ENCODE results near the gene BCOR.

Gene BCOR

DNA sequence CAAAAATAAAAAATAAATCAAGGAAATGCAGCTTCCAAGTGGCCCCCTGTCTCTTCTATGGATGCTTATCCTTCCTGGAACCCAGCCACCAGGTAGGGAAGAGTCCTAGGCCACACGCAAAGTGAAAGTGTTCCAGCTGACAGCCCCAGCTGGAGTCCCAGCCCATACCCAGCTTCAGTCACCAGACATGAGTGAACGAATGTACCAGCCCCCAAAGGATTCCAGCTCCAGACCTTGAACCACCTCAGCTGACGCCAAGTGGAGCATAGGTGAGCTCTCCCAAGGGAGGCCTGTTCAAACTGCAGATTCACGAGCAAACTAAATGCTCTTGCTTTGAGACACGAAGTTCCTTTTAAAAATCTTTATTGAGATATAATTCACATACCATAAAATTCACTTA lies 62.0 kb downstream of the BCOR start:
- in situ Hi-C loops (cut with MboI; ENCODE audit: low sequenced_read_pairs), result no loop called here

DNA sequence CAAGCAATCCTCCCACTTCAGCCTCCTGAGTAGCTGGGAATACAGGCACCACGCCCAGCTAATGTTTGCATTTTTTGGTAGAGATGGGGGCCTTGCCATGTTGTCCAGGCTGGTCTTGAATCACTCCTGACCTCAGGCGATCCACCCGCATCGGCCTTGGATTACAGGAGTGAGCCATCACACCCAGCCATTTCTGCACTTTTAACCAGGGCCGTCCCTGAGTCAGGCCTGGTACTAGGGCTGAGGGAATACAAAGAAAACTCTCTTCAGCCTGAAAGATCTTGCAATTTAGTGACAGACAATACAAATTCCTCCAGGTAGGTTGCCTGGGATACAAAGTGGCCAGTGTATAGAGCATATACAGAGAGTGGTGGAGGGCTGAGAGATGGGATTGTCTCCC lies 65.8 kb downstream of the BCOR start:
- in situ Hi-C loops (cut with MboI; ENCODE audit: low sequenced_read_pairs), result no loop called here

DNA sequence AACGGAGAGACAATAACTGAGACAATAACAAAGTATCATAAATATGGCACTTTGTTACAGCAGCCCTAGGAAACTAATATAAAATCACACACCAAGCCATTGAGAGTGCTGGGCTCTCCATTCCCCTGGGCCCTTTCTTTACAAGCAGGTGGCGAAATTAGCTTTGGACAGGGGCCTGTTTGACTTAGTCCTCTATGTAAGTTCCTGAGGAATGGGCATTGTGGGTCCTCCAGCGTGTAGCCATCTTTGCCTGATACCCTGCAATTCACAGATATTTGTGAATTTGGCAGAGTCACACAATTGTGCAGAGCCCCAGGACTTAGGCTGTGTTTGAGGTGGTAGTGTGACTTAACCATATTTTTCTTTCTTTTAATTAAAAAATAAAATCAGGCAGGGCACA lies 67.6 kb downstream of the BCOR start:
- in situ Hi-C loops (cut with MboI; ENCODE audit: low sequenced_read_pairs), result no loop called here

DNA sequence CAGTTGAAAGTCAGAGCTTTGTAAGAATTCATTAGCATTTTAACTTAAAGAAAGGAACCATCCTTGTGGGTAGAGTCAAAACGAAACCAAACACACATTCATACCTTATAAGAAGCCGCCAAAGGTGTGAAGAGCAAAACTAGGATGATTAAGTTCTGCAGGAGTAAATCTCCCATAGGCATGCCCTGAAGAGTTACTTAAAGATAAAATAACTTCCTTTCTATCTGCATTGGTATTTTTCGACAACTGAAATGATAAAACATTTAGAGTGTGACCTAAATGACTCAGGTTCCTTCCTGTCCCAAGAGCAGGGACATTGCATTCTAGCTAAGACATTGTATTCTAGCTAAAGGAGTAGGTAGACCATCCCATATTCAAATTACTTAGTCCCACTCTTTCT lies 75.3 kb downstream of the BCOR start:
- in situ Hi-C loops (cut with MboI; ENCODE audit: low sequenced_read_pairs), result no loop called here

DNA sequence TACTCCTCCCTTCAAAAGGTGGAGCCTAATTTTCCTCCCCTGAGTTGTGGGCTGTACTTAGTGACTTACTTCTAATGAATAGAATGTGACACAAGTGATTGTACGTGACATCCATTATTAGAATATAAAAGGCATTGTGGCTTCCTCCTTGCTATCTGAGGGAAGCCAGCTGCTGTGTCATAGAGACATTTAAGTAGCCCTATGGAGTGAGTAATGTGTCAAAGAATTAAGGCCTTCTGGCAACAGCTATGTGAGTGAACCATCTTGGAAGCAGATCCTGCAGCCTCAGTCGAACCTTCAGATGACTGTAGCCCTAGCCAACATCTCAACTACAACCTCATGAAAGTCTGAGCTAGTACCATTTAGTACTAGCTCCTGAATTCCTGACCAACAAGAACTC lies 76.1 kb downstream of the BCOR start:
- in situ Hi-C loops (cut with MboI; ENCODE audit: low sequenced_read_pairs), result no loop called here

- in situ Hi-C loops (cut with MboI; ENCODE audit: low sequenced_read_pairs), result no loop called here
Measured at GRCh38 chrX:40019541-40019940, 78.2 kb downstream of the BCOR start.

DNA sequence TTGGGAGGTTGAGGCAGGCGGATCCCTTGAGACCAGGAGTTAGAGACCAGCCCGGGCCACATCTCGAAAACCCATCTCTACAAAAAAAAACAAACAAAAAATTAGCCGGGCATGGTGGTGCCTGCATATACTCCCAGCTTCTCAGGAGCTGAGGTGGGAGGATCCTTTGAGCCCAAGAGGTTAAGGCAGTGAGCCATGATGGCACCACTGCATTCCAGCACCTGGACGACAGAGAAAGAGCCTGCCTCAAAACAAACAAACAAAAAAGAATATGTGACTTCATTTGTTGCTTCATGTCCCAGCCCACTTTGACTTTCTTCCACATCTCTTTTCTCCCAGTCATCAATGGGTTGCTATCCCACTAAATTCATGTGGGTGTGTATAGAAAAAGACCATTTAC lies 79.7 kb downstream of the BCOR start:
- in situ Hi-C loops (cut with MboI; ENCODE audit: low sequenced_read_pairs), result no loop called here

GRCh38 chrX:40016749-40017148 lies 81.0 kb downstream of the BCOR start:
- in situ Hi-C loops (cut with MboI; ENCODE audit: low sequenced_read_pairs), result no loop called here

DNA sequence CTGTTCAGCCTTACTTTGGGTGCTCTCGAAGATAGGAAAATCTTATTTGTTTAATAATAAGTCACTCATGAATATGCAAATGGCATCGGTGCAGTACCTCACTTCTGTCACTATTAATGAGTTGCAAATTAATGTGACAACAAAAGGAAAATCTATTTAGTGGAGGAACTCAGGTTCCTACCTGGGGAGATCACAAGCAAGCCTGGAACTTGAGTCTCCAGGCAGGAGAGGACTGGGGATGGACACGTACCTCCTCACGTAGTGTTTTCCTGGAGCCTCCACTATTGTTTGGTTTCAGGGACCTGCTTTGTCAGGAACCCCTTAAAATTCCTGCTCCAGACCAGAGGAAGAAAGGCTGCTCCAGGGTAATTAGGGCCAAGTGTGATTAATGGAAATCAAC lies 82.1 kb downstream of the BCOR start:
- in situ Hi-C loops (cut with MboI; ENCODE audit: low sequenced_read_pairs), result no loop called here

- in situ Hi-C loops (cut with MboI; ENCODE audit: low sequenced_read_pairs), result no loop called here
Measured at GRCh38 chrX:40013266-40014195, 84.2 kb downstream of the BCOR start.

- in situ Hi-C loops (cut with MboI; ENCODE audit: low sequenced_read_pairs), result no loop called here
Measured at GRCh38 chrX:40012868-40013265, 84.9 kb downstream of the BCOR start.

- in situ Hi-C loops (cut with MboI; ENCODE audit: low sequenced_read_pairs), result no loop called here
Measured at GRCh38 chrX:40012039-40012867, 85.5 kb downstream of the BCOR start.

- in situ Hi-C loops (cut with MboI; ENCODE audit: low sequenced_read_pairs), result no loop called here
Measured at GRCh38 chrX:40011322-40012038, 86.3 kb downstream of the BCOR start.

- in situ Hi-C loops (cut with MboI; ENCODE audit: low sequenced_read_pairs), result no loop called here
Measured at GRCh38 chrX:40010550-40011321, 87.0 kb downstream of the BCOR start.

DNA sequence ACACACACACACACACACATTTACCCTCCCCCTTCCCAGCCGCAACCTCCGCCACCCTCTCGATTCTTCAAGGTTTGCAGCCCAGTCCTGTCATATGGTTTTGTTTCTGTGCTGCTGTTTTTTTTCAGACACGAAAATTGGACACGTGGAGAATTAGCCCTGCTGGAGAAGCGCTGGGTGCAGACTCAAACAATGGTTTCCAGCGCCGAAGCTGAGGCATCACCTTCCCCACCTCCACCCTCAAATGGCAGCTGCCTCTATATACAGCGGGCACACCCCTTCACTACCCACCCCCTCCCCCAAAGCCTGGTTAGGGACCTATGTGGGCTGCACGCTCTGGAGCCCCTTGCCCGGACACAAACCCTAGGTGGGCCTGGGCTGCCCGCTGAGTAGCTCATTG lies 87.9 kb downstream of the BCOR start:
- in situ Hi-C loops (cut with MboI; ENCODE audit: low sequenced_read_pairs), result no loop called here

GRCh38 chrX:40009462-40009851 lies 88.3 kb downstream of the BCOR start:
- in situ Hi-C loops (cut with MboI; ENCODE audit: low sequenced_read_pairs), result no loop called here

GRCh38 chrX:40008791-40009461 lies 88.8 kb downstream of the BCOR start:
- in situ Hi-C loops (cut with MboI; ENCODE audit: low sequenced_read_pairs), result no loop called here

GRCh38 chrX:40007756-40008705 lies 89.7 kb downstream of the BCOR start:
- in situ Hi-C loops (cut with MboI; ENCODE audit: low sequenced_read_pairs), result no loop called here

Data from HL-60/S4 treated with phorbol 12-myristate 13-acetate at 8.2 ng/mL for 4 days and 3 days (cell line).